ENCODE results near the gene CPED1. TPM values are rescaled to one million over a fixed set of nuclear protein-coding genes. Genes with fewer than 3 reads are reported as not detected.

Gene CPED1
- total and polyA plus RNA-seq, 10 of the 15 experiments (the other 5 are each of a cell fraction or from before 2014, with no cell fraction given), result 0.01 to 0.77 (median 0.10) TPM; not detected in 1

DNA sequence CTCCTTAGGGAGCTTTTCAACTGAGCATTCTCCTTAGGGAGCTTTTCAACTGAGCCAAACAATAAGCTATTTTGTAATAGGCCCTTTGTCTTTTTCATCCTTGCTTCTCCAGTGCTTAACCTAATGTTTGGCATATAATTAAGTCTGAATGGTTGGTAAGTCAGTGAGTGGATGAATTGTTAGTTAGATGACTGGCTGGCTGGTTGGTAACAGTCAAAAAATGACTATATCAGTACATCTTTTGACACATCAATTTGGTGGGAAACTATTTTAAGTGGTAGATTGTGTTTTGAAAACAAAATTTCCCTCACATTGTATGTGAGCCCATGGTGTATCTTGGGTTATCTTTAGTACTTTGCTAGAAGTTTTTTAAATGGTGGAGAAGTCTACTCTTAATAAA is 21.6 kb upstream of the CPED1 start:
- in situ Hi-C loops (cut with MboI), result loop anchor here (25.0 kb wide), 1 partner anchor 570 kb away; no protein-coding TSS in a partner anchor
- no peaks in the 10 kb centered on the region for H4K20me1 ChIP-seq (ENCODE audit: control insufficient read depth, insufficient read depth)
- SMC1A ChIA-PET (ENCODE audit: uncharacterized antibody, unreplicated experiment), result interaction anchor here (1.4 to 2.3 kb wide), 3 partner anchors 9 to 19 kb away, joined by 4 to 7 read pairs (median 5); no protein-coding TSS in a partner anchor
- H3K4me1 ChIP-seq (ENCODE audit: control insufficient read depth, insufficient read depth, low read length), result no peaks in the 10 kb centered on the region
- POLR2A ChIA-PET, result no interaction called here
- no peak overlapping the region for H3K27ac ChIP-seq (ENCODE audit: control insufficient read depth, insufficient read depth)
- no TSS peak for BruUV-seq (replicated peaks)
- RAD21 ChIA-PET (ENCODE audit: unreplicated experiment), result no interaction called here
- H3K9me3 ChIP-seq (replicated peaks; ENCODE audit: control insufficient read depth, insufficient read depth, low read length), result no peaks in the 10 kb centered on the region
- no peak for TF ChIP-seq GABPA (IDR thresholded peaks at IDR 0.05; ENCODE audit: low read depth)
- TF ChIP-seq ETV6 (conservative IDR thresholded peaks at IDR 0.05 in 1 of 2, IDR thresholded peaks at IDR 0.05 in 1 of 2; ENCODE audit: borderline replicate concordance in 1 of 2, low read depth in 1 of 2), result no peak
- TF ChIP-seq, protein P1, sequence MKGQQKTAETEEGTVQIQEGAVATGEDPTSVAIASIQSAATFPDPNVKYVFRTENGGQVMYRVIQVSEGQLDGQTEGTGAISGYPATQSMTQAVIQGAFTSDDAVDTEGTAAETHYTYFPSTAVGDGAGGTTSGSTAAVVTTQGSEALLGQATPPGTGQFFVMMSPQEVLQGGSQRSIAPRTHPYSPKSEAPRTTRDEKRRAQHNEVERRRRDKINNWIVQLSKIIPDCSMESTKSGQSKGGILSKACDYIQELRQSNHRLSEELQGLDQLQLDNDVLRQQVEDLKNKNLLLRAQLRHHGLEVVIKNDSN (IDR thresholded peaks at IDR 0.05; ENCODE audit: borderline replicate concordance, extremely low read length, insufficient read depth, low read depth, low read length), result no peak
- TF ChIP-seq, protein P2, sequence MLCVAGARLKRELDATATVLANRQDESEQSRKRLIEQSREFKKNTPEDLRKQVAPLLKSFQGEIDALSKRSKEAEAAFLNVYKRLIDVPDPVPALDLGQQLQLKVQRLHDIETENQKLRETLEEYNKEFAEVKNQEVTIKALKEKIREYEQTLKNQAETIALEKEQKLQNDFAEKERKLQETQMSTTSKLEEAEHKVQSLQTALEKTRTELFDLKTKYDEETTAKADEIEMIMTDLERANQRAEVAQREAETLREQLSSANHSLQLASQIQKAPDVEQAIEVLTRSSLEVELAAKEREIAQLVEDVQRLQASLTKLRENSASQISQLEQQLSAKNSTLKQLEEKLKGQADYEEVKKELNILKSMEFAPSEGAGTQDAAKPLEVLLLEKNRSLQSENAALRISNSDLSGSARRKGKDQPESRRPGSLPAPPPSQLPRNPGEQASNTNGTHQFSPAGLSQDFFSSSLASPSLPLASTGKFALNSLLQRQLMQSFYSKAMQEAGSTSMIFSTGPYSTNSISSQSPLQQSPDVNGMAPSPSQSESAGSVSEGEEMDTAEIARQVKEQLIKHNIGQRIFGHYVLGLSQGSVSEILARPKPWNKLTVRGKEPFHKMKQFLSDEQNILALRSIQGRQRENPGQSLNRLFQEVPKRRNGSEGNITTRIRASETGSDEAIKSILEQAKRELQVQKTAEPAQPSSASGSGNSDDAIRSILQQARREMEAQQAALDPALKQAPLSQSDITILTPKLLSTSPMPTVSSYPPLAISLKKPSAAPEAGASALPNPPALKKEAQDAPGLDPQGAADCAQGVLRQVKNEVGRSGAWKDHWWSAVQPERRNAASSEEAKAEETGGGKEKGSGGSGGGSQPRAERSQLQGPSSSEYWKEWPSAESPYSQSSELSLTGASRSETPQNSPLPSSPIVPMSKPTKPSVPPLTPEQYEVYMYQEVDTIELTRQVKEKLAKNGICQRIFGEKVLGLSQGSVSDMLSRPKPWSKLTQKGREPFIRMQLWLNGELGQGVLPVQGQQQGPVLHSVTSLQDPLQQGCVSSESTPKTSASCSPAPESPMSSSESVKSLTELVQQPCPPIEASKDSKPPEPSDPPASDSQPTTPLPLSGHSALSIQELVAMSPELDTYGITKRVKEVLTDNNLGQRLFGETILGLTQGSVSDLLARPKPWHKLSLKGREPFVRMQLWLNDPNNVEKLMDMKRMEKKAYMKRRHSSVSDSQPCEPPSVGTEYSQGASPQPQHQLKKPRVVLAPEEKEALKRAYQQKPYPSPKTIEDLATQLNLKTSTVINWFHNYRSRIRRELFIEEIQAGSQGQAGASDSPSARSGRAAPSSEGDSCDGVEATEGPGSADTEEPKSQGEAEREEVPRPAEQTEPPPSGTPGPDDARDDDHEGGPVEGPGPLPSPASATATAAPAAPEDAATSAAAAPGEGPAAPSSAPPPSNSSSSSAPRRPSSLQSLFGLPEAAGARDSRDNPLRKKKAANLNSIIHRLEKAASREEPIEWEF (IDR thresholded peaks at IDR 0.05; ENCODE audit: insufficient replicate concordance, low read depth, low read length), result no peak
- TF ChIP-seq EP300 (IDR thresholded peaks at IDR 0.05; ENCODE audit: borderline replicate concordance in 1 of 2, control insufficient read depth in 1 of 2, low read depth in 2 of 2, low read length in 2 of 2), result no peak
- TF ChIP-seq ZBED1 (IDR thresholded peaks at IDR 0.05; ENCODE audit: borderline replicate concordance), result no peak
- TF ChIP-seq MTA2 (IDR thresholded peaks at IDR 0.05; ENCODE audit: low read depth), result no peak
- TF ChIP-seq, protein P3, sequence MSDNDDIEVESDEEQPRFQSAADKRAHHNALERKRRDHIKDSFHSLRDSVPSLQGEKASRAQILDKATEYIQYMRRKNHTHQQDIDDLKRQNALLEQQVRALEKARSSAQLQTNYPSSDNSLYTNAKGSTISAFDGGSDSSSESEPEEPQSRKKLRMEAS (IDR thresholded peaks at IDR 0.05; ENCODE audit: low read depth, low read length), result no peak
- no peak for TF ChIP-seq ZSCAN29 (IDR thresholded peaks at IDR 0.05)
- TF ChIP-seq, protein P4, sequence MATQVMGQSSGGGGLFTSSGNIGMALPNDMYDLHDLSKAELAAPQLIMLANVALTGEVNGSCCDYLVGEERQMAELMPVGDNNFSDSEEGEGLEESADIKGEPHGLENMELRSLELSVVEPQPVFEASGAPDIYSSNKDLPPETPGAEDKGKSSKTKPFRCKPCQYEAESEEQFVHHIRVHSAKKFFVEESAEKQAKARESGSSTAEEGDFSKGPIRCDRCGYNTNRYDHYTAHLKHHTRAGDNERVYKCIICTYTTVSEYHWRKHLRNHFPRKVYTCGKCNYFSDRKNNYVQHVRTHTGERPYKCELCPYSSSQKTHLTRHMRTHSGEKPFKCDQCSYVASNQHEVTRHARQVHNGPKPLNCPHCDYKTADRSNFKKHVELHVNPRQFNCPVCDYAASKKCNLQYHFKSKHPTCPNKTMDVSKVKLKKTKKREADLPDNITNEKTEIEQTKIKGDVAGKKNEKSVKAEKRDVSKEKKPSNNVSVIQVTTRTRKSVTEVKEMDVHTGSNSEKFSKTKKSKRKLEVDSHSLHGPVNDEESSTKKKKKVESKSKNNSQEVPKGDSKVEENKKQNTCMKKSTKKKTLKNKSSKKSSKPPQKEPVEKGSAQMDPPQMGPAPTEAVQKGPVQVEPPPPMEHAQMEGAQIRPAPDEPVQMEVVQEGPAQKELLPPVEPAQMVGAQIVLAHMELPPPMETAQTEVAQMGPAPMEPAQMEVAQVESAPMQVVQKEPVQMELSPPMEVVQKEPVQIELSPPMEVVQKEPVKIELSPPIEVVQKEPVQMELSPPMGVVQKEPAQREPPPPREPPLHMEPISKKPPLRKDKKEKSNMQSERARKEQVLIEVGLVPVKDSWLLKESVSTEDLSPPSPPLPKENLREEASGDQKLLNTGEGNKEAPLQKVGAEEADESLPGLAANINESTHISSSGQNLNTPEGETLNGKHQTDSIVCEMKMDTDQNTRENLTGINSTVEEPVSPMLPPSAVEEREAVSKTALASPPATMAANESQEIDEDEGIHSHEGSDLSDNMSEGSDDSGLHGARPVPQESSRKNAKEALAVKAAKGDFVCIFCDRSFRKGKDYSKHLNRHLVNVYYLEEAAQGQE (IDR thresholded peaks at IDR 0.05; ENCODE audit: low read depth, low read length), result no peak
- no peak for TF ChIP-seq ZNF207 (IDR thresholded peaks at IDR 0.05; ENCODE audit: borderline replicate concordance)
- no peak for TF ChIP-seq MXI1 (IDR thresholded peaks at IDR 0.05; ENCODE audit: low read depth, low read length)
- ATAC-seq (no peak; the same call in 2 of the 3 replicates), FAIRE-seq (no peak), DNase-seq (ENCODE audit: low read depth, low spot score) (no peak)
- H2AFZ ChIP-seq (ENCODE audit: control insufficient read depth, low read depth, low read length), result no peak overlapping the region
- H3K79me2 ChIP-seq (ENCODE audit: control insufficient read depth, insufficient read depth, low read length), result no peaks in the 10 kb centered on the region
- H3K4me3 ChIP-seq, result no peak overlapping the region
- H3K9ac ChIP-seq (ENCODE audit: control insufficient read depth, insufficient read depth, low read length), result no peak overlapping the region
- no peaks in the 10 kb centered on the region for H3K27me3 ChIP-seq (replicated peaks in 1 of 2; ENCODE audit: control insufficient read depth in 2 of 2, insufficient read depth in 2 of 2, low read length in 1 of 2)
- H3K4me2 ChIP-seq (ENCODE audit: control insufficient read depth, insufficient read depth), result no peak overlapping the region
- intact Hi-C loops (cut with micrococcal nuclease; ENCODE audit: unreplicated experiment), result no loop called here
- CTCF ChIA-PET, result interaction anchor here (1.2 to 1.4 kb wide), 2 partner anchors 18 to 175 kb away, joined by 3 read pairs; no protein-coding TSS in a partner anchor
- H3K36me3 ChIP-seq (ENCODE audit: control insufficient read depth in 2 of 2, insufficient read depth in 2 of 2, low read length in 1 of 2), result peaks cover 3 to 23% of the 10 kb centered on the region in 2 experiments
